Right kidney (tissue), 1 donor: ENCODE results near the gene SMYD3.

ENCODE experiments used
- DNase-seq: peaks from one replicate; pipeline ENCODE4 v3.0.0-alpha.2; 2016

SMYD3 gene

DNA sequence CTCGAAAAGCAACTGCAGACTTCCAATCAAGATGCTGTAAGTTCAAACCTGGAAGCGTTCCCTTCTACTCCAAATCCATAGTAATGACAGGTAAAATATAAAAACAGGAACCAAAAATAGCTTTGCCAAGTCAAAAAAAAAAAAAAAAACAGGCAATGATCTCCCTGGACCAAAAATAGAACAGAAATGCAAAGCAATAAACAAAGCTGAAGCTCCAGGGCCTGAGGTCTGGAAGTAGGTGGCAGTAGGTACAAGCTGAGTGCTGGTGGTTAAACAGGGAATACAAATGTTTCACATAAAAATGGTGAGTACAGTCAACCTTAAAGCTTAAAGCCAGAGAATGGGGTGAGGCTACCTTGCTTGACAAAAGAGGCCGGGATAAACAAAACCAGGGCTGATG is 610.8 kb downstream of the SMYD3 start:
- no peak for DNase-seq

DNA sequence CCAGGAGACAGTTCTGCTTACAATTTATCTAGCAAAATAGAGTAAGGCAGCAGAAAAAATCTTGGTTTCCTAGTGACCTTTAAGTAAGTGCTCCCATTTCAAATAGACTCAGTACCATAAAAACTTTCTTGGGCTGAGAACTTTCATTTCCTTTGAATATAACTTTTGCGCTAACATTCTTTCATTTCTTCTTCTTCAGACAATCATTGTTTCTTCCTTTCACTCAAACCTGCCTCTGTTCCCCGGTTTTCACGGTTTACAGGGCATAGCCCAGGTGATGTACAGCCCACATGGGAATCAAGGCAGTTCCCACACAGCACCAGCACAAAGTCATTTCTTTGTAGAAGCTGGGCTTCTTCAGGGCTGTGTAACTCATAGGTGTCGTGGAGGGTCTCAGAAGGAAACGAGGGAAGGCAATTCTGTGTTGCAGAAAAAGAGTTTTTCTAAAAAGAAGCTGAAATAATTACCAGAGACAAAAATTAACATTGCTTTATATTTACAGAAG is 611.6 kb downstream of the SMYD3 start:
- no peak for DNase-seq

DNA sequence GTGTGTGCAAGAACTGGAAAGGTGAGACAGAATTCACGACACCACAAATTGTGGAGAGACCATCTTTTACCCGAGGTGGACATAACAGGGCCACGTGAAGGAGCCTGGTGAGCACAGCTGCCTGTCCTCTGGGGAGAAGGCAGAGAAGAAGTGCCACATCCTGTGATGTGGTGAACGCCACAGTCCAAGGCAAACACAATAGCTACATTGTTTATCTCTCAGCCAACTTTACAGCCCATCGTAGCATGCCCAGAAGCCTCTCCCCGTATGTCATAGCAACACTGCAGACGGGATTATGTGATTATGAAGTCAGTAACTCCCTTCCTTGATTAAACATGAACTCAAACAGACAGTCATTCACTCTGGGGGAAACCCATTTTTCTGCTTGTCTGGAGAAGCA is 612.2 kb downstream of the SMYD3 start:
- DNase-seq = no peak

DNA sequence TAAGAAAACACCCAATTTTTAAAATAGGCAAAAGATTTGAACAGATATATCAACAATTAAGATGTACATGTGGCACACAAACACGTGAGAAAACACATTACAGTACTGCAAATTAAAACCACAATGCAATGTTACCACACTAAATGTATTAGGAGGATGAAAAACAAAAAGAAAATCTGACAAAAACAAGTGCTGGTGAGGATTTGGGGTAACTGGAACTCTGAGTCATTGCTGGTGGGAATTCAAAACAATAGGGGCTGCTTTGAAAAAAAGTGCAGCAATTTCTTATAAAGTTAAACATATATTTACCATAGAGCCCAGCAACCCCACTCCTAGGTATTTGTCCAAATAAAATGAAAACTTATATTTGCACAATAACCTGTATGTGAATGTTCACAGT is 614.1 kb downstream of the SMYD3 start:
- DNase-seq = no peak

DNA sequence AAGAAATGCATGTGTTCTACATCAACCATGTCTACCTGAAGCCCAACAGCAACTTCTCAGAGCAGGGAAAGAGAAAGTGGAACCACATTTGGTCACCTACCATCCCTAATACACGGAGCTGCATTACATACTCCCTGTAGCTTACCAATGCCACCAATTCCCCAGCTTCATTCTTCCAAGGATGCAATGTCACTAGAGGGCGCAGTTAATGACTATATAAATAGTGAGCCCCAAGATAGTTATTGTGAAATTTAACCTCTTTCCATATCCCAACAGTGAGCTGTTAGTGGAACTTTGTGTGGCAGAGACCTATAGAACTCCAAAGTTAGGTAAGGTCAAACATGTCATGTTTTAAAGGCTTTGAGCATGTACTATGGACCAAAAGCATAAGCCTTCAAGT is 618.3 kb downstream of the SMYD3 start:
- no peak for DNase-seq

DNA sequence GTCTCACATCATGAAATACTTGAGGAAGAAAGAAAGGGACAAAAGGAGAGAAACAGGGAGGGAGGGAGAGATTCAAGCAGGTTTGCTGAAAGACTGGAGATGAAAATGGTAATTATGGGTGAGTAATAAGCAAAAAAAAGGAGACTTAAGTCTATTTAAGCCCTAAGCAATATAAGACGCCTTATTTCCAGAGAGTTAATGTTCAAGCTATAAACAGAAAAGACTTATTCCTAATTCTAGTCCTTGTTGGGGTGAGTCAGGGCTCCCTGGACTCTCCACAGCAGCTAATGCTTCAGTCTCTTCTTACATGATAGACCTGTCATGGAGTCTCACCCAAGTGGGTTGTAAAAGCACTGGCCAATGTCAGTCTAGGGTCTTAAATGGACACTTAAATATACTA is 619.2 kb downstream of the SMYD3 start:
- no peak for DNase-seq

DNA sequence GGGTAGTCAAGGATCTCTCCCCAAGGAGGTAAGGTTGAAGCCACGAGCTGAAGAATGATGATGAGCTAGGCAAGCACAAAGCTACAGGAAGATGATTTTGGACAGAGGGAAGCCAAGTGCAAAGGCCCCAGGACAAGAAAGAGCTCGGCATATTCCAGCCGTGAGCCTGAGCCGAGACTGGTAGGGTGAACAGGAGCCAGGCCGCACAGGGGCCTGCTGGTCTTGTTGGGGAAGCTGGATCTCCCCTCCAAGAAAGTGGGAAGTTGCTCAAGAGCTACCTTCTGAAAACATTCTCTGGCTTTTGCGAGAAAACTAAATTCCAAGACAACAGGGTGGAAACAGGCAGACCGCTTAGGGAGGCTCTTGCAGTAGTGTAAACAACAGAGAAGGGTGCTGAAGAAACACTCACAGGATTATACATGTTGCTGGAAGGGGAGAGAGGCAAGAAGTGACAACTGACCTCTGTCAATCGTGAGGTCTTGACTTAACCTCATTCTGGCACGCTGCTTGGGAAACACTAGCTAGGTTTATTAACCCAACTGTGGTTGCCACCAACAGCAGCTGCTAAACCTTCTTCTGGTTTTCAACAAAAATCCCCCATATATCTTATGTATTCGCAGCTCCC is 625.2 kb downstream of the SMYD3 start:
- DNase-seq = no peak

DNA sequence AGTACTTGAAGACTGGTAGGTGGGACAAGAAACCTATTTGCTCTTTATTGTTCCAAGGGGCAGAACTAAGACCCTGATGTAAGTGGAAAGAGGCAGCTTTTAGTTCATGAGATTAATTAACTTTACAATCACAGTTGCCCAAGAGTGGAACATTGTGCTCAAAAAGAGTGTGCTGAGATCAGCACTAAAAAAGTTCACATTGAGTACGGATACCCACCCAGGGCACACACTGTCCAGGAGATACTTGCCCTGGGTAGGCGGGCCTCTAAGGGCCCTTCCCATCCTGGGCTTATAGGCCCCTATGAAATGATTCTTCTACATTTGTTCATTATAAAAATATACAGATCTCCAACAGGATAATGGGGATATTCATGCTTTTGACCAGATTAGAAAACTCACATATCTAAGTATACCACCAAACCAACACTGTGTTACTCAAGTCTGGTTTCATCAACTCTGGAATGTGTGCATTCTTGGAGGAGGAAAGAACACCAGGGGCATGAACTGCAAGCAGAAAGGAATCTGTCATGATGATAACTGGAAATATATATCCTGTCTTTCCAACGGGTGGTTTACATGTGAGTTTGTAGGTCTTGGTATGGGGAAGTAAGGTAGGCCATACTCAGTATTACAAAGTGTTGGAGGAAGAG is 626.2 kb downstream of the SMYD3 start:
- DNase-seq = no peak

DNA sequence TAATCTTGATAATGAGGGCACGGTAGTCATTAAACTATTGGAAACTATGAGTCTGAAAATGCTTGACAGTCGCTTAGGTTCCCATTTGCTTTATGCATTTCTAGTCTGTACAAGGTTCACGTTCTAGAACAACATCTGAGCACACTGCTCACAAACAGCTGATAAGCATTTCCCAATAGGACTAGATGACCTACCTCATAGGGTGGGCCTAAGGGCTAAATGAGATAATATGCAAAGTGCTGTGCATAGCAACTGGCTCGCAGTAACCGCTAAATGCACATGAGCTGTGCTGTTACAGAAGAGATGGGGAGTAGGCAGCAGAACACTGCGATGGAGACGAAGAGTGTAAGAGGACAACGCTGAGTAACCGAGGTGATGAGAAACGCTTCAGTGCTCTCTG is 628.0 kb downstream of the SMYD3 start:
- DNase-seq = no peak

DNA sequence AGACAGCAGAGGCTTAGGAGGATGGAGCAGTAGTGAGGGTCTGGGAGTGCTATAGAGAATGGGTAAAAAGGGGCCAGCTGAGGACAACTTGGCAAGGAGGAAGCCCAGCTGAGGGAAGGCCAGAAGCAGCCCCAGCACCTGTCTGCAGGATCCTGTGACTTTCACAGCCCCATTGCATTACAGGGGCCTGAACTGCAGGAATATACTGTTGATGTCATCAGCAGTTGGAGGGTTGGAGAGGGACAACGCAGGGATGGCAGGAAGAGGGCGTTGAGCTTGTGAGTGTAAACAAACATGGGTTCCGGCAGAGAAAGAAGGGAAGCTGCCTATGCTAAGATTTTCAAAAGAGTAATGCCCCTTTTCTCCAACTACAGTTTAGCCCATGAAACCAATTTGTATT is 628.5 kb downstream of the SMYD3 start:
- no peak for DNase-seq

DNA sequence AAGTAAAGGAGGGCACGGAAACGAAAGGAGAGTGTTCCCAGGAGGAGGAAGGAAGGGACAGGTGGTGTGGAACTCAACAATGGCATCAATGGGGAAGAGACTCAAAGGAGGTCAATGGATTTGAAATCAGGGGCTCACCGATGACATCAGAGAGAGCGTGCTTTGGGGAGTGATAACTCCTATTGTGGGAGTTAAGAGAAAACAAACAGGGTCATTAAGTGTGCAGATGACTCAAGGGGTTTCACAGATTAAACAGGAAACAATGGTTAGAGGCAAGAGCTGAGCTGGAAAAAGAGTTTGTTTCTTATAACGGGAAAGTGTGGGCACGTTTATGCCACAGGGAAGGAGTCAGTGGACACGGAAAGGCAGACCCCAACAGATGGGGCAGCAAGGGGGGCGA is 629.1 kb downstream of the SMYD3 start:
- DNase-seq = no peak

DNA sequence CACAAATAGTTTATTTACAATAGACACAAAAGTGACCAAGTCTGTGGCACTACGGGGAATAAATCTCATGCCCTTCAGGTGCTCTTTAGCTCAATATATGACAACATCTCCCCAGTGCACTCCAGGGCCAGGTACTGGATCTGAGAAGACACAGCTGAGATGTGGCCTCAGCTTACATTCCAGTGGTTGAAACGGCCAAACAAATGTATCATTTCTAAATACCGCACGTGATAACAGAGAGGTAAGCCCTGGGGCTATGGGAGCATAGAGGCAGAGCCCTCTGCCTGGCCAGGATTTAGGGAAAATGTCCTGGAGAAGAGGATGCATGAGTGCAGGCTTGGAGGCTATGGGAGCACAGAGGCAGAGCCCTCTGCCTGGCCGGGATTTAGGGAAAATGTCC is 630.5 kb downstream of the SMYD3 start:
- DNase-seq = no peak

DNA sequence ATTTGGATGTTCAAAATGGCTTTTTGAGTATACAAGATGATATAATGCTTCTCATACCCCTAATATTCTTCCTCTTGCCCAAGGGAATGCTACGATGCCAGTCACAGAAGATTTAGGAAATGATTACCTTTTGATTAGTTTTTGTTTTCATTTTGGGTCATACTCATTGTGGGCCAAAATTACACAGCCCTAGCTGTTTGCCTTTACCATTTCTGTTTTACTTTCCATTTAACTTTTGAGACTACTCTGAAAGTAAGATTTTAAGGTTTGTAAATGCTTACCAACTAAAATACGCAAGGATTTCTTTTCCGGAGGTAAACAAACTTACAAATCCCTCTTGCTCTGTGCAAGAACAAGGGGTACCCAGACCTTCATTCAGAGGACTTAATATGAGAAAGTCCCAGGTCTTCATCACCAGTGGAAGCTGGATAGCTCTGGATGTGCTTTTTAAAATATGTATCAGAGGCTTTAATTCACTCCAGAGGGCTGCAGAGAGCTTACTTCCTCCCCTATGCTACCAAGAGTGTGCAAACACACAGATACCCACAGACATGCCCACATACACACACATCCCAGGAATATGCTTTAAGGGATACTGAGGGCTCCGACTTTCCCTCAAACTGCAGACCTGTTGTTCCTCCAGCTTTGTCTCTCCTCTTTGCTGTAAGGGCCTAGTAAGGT is 631.4 kb downstream of the SMYD3 start:
- no peak for DNase-seq

DNA sequence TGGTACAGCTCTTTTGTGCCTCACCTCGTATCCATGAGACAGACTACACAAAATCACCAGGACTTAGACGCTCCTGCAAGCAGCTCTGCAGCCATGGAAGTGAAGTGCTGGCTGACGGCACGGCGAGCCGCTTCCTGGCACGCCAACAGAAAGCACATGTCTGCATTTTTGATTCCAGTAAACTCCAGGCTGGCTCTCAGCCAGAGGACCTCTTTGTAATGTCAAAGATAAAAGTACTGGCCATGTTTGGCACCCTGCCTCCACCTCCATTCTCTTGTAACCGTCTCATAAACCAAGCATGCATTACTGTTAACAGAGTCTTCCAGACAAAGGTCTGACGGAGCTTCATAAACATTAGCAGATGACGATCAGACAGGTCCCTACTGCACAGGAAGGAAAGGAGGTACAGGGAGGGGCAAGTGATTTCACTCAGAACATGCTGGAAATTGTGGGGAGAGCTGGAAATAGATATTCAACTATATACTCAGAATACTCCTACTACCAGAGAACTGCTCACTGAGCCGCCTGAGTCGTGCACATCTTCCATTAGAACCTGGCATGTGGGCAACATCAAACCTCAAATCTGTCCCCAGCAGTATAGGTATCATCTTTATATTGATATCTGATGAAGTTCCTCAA is 632.0 kb downstream of the SMYD3 start:
- DNase-seq = peak; percentile 29

DNA sequence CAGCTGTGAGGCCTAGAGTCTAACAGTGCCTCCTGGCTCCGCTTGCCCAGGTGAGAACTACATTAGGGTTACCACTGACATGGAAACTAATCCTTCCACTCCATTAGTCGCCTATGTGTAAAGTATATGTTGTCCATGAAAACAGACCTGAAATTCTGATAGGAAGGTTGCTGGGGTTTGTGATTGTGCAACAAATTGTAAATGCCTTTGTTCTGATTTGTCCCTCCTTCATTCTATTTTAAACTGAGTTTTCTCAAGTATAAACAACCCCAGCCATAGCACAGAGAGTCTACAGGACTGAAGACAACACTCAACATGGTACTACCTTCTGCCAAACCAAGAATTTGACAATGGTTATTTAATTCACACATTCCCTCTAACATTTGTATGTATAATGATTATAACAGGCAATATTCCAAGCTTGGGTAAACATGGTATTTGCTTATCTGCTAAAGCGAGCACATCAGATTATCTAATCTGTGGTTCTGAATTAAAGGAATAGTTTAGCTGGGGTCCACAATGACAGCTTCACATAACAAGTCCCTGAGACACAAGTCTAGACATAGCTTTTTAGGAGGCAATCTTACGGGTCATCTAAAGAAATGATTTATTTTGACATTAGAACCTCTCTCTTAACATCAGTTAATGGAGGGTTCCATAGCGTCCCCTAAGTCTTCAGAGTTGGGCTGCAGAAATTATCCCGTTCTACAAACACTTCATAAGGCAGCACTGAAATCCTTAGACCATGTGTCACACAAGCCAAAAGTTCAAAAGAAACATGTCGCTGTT is 633.0 kb downstream of the SMYD3 start:
- no peak for DNase-seq

DNA sequence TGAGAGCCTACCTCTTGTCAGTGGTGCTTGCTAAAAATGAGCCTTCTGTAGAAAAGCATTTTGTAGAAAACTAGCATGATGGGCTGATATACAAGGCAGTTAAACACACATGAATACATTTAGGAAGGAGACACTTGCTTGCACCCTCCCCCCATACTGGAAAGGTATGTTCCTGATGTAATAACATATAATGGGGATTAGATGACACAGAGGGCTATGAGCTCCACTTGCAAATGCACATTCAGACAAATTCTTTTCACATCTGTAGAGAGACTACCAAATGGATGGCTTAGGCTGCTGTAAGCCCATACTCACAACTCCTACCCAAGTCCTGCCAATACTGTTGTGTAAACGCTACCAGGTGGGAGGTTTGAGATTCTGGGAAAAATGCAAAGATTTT is 634.0 kb downstream of the SMYD3 start:
- no peak for DNase-seq

DNA sequence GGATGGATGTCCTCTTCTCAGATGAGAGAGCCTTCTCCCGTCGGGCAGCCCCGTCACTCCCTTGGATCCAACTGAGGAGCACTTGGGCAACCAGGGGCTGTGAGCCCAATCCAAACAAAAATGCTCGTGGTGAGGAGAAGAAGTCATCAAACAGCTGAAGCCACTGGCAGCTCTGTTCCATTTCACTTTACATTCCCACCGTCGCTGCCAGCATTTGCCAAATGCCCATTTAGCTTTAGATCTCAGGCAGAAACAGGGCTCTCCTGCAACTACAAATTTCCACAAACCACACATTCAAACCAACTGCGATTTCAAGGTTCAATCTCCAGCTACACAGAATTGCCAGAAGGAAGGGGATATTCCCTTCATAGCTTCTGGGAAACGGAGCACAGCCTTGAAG is 634.6 kb downstream of the SMYD3 start:
- DNase-seq = no peak

DNA sequence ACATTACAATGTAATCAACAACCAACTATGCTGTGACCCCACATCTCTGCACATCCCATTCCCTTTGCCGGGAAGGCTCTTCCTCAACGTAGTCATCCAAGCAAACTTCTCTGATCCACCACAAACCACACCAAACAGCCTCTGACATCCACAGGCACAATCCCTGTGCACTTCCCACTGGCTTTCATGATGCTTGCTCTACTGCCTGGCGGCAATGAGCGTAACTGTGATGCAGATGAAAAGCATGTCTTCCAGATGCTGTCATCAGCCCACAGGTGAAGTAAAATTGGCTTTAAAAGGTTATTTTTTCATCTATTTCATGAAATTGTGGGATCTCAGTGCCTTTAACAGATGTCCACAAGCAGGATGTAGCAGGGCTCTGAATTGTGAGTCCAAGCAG is 635.2 kb downstream of the SMYD3 start:
- no peak for DNase-seq

DNA sequence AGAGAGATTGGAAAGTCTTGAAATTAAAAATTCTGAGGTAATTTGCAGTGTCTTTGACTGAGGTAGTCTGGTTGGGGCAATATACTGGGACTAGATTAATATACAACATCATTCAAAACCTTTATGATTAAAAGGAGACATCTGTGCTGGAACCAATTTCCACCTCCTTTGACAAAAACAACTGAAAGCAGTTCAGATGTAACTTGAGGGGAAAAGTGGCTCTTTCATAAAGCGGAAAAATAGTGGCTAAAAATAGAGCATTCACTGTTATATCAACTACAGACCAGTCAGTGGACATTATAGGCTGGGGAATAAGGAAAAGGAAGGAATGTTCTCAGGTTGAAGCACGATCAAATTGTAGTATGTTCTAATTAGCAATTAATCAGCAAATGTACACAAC is 635.9 kb downstream of the SMYD3 start:
- no peak for DNase-seq

DNA sequence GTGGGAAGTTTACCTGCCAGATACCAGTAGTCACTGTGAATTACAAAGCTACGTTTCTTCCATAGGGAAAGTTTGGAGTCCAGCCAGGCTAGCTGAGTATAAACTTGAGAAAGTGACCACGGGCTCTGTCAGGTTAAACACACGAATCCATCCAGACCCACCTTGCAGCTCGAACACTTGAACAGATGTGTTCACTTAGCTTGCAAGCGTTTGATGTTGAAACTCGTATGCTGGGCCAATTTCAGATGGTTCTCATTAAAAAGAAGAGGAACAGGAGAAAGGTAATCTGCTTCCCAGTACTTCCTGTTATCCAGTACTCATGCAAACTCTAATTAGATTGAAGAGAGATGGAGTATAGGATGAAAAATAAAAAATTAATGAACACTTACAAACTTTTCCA is 636.4 kb downstream of the SMYD3 start:
- no peak for DNase-seq

DNA sequence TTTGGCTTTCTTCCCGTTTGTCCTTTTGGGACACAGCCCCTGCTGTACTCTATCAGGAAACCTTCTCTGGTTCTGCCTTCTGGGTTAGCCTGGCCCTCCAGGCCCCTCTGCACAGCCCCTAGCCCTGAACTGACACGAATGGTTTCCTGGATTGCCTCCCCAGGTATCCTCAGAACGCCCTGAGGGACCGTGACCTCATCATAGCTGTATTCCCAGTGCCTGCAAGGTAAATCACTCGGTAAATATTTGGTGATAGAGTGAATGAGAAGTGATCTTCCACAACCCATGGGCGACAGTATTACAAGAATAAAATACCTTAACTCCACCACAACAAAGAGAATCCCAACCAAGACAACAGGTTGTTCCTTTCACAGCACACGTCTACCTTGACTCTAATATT is 637.2 kb downstream of the SMYD3 start:
- DNase-seq = no peak

DNA sequence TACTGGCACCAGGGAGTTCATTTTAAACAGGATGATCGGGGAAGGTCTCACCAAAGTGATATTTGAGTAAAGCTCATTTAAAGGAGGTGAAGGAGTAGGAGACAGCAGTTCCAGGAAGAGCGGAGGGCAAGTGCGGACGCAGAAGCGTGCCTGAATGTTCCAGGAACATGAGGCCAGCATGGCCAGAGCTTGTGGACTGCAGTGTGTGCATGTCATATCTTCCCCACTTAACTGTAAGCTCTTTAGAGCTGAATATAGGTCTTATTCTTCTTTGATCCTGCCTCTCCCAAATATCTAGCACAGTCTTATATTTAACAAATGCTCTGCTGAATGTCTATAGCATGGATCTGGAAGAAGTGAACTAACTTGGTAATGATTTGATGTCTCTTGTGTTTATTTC is 639.3 kb downstream of the SMYD3 start:
- DNase-seq = no peak

DNA sequence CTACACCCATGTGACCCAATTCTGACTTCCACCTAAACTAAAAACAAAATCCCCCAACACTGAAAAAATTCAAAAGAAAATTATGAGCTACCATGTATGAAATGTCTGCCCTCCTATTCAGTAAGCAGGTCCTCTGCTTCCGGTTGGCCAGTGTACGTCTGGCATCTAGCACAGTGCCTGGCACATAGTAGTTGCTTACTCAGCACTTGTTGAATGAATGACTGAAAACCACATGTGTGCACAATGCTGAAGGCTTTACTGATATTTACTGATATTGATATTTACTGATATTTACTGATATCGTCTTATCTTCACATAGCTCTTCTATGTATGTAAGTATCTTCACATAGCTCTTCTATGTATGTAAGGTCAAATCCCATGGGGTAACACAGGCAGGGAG is 642.2 kb downstream of the SMYD3 start:
- no peak for DNase-seq
